Measurements from ENCODE around the gene TXNDC5.

DNA sequence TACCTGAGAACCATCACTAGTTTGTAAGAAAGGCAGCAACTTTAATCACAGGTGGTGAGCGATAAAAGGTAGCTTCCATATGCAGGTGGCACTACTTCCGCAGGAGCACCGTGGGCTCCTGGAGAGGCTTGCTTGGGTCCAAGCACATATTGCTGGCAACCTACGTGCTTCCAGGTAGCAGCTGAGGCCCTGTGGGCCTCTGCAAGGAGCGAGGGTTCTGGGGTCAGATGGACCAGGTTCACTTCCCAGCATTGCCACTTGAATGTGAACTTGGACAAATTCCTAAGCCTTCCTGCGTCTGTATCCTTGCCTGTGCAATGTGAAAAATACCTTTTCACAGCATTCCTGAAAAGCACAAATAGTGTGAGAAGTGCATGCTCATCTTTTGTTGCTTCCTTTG lies 31.0 kb downstream of the TXNDC5 start:
- TF ChIP-seq CTCF (IDR thresholded peaks at IDR 0.05; ENCODE audit: low read length) (no peak), EZH2 (IDR thresholded peaks at IDR 0.05; ENCODE audit: borderline replicate concordance, low read length) (no peak)

All from OCI-LY1 (cell line).